Activated T-helper 1 cell treated with anti-CD3 and anti-CD28 coated beads, Interleukin-2, amount 50 U/mL, for 16 hours (primary cell): ENCODE data around the gene BMPR1B.

Source experiments
- DNase-seq, 2 donors: peaks; one replicate each; pipeline ENCODE4 v3.0.0-alpha.2; 2020; ENCODE audit warnings: low read depth in 1 of 2, low spot score in 1 of 2

BMPR1B gene

DNA sequence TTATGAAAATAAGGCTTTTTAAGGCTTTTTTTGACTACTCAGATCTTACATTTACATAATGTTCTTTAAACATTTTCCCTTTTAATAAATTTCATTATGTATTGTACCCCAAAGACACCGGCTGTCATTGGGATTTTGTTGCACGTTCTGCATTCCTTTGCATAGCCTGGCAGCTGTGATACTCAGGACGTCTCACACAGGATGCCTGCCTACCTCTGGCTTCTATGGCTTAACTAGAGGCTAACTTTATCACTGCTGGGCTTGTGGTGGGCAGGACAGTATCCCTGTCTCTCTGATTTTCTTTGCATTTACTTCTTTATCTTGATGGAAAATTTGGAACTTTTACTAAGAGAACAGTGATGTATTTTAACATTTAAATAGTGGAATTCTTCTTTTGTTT lies 147.8 kb downstream of the BMPR1B start:
- no peak for DNase-seq

DNA sequence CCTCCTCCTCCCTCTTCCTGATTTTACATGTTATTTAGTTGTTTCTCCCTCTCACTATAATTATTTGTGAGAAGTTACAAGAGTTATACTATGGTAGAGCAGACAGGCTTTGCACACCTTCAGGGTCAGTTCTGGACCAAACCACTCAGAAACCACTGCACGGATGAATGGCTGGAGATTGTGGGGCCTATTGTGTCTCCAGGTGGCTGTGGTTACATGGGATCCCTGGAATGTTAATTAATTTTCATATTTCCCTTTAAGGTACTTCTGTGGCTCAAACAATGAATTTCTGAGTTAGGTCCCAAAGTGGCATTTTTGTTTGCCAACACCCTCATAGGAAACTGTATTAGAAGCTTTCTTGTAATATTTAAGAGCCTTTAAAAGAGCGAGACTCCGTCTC lies 151.9 kb downstream of the BMPR1B start:
- DNase-seq = no peak

DNA sequence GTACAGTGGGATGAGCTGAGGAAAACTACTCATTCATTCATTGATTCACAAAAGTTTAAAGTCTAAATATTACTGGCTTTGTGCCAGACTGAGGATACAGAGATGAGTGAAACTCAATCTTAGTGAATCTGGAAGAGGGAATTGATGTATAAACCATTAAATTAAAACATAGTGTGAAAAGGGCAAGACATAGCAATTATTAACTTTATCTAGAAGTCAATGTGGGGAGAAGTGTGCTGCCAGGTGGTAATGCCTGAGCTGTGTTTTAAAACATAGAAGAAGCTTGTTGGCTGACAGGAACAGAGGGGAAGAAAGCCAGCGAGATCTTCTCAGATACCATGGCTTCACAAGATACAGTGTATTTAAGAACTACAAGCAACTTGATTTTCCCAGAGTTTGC lies 153.4 kb downstream of the BMPR1B start:
- no peak for DNase-seq

DNA sequence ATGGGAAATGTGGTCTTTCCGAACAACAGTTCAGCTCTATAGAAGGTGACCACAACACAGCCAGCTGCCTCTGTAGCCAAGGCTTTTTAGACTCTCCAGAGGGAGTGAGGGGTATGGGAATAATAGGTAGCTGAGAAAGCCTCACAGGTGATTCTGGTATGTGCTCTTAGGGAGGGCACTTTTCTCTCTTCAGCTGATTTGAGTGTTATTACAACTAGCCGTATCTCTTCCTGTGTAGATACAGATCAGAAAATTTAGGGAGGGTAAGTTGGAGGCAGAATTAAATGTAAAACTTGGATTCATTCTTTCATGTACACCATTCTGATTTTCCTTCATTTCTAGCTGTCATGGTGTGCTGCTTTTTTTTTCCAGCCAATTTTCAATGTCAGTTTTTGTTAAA lies 154.9 kb downstream of the BMPR1B start:
- DNase-seq = no peak

DNA sequence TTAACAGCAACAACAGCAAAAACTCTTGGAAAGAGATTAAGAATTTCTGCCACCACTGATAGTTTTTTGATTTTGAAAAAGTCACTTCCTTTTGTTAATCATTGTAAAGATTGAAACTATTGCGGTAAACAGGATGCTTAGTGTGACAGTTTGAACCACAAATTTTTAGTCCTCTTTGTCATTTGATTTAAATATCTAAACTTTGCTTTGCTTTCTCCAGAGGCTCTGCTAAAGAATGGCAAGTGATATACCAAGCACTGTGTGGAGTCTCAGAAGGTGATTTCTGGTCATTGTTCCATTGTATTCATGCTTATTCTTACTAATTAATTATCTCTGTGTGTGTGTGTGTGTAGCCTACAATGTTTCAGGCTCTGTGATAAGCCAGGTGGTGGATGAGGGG lies 155.6 kb downstream of the BMPR1B start:
- no peak for DNase-seq

DNA sequence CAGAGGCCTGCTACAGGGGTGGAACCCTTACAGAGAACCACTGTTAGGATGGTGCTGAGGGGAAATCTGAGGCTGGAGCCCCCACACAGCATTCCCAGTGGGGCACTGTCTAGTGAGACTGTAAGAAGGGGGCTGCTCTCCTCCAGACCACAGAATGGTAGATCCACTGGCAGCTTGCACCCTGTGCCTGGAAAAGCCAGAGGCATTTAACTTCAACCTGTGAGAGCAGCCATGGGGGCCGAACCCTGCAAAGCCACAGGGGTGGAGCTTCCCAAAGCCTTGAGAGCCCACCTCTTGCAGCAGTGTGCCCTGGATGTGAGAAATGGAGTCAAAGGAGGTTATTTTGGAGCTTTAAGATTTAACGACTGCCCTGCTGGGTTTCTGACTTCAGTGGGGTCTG lies 159.4 kb downstream of the BMPR1B start:
- DNase-seq = no peak

DNA sequence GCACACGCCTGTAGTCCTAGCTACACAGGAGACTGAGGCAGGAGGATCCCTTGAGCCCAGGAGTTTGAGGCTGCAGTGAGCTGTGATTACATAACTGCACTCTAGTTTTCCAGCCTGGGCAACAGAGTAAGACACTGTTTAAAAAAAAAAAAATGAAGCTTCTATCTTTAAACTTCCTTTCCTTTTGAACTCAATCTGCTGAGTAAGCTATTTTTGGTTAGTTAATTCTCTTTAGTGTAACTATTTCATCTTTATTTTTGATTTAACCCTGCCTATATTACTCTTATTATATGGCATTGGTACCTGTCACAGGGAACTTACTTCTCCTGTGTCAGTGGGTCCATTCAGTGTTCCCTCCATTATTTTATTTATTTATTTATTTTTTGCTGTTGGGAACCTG lies 160.8 kb downstream of the BMPR1B start:
- no peak for DNase-seq

DNA sequence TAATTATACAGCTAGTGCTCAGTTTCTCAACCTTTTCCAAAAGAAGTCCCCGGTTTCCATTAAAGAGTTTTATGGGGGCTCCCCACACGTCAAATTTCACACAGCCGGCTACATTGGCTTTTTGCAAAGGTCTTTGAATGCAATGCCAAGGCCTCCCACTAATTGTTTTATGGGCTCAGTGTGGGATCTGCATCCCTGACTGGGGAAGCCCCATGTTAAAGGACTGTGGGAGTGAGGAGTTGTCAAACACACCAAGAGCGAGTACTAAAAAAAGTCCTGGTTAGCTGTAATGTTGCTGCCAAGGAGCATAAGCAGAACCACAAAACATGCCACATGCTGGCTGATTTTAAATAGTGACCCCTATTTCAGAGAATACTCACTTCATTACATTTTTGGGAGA lies 162.6 kb downstream of the BMPR1B start:
- no peak for DNase-seq

DNA sequence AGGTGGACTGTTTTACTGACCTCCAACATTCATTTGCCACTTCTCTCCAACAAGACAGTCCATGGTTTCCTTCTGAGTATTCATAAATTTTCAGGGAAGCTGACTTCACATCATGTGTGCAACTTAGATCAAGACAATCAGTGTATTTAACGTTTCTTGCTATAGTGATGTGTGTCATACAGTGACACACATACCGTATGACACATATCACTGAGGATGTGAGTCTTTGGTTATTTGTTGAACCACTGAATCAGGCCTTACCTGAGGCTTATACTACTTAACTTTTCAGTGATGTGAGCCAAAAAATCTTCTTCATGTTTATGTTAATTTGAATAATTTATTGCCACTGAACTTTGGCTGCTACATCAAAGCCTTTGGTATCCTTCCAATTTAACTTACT lies 166.8 kb downstream of the BMPR1B start:
- DNase-seq = no peak

DNA sequence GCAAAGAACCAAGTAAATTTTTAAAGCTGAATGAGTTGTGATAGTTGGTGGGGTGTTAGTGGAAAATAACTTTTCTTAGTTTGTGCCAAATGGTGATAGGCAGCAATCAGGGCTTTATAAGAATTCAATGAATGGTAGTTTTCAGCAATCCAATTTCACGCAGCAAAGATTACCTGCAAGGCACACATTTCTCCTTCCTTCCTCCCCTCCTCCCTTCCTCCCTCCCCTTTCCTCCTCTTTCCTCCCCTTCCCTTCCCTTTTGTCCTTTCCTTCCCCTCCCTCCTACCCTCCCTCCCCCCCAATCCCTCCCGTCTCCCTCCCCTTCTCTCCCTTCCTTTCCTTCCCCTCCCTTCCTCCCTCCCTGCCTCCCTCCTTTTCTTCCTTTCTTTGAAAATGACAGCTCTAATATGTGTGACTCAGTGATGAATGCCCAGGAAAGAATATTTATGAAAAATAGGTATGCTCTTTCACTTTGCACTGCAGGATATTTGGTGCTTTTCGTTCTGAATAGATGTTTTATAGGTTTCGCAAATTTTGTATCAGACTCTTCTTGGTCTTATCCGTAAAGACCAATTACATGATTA lies 168.1 kb downstream of the BMPR1B start:
- no peak for DNase-seq

DNA sequence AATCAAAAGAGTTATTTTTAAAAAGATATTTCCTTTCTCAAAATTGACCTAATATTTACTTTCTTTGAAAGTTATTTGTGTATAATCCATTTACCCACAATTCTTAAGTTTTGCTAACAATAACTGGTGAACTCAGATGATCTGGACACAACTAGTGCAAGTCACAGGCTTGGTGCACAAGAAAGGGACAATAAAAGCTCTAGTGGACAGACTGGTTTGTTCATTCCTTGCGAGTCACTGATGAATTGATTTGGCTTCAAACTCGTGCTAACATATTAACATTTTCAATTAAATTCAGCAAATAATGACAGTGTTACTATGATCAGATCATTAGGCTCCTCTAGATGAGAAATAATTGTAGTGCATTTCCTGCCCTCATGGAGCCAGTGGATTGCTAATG lies 169.2 kb downstream of the BMPR1B start:
- DNase-seq = no peak

DNA sequence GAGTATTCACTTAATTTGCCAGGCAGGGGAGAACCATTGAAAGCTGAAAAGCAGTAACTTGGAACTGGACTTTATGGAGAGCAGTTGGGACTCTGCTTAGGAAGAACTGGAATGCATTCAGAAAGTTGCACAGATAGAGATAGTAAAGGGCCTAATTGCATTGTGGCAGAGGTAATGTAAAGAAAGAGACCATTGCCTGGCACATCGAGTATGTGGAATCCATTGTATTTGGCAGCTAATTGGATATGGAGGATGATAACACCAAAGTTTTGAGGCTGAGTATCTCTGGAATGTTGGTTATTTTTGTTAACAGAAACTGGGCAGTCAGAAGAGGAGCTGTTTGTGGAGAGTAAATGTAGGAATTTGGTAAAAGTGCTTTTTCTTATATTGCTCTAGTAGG lies 169.9 kb downstream of the BMPR1B start:
- DNase-seq = no peak

DNA sequence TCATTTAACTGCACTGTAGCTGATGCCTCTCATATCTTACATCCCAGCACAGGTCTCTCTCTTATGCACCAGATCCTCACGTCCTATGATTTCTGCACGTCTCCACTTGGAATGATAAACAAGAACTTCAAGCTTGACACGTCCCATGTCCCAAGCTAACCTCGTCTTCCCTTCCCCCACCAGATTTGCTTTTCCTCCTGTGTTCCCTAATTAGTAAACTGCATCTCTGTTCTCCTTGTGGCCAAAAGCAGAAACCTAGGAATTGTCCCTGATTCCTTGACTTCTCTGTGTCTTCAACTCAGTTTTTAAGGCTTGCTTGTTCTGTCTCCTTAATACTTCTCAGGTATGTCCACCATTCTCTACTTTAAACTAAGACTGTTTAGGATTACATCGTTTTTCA lies 171.9 kb downstream of the BMPR1B start:
- DNase-seq = no peak

DNA sequence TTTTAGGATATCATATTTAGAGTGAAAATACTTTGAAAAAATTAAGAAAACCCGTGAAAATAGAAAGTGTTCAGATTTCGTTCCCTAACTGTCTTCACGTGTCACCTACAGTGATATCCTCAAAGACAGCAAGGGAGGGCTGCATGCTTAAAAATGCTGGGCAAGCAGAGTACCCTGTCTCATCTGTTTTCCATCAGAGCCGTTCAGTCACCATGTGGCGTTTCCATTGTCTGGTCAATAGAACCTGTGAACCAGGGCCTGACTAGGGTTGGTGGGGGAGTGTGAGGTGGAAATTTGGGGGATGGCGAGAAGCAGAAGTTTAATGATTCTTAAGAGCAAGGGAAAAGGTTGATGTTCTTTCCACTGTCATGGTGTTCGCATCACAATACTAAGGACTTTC lies 173.9 kb downstream of the BMPR1B start:
- no peak for DNase-seq

DNA sequence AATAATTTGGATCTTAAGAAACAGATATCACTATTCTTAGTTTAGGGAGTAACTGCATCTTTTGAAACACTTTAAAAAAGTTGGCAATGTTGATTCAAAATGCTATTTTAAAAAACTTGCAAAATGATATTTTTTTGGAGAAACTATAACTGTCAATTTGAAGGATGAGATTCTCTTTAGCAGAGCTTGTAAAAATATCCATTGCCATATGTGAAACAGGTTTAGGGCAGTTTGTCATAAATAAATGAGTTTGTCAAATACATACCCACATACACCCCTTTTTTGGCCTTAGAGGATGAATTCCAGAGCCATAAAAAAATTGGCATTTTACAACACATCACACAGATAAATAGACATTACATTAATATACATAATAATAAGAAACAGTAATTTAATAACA lies 174.6 kb downstream of the BMPR1B start:
- no peak for DNase-seq

DNA sequence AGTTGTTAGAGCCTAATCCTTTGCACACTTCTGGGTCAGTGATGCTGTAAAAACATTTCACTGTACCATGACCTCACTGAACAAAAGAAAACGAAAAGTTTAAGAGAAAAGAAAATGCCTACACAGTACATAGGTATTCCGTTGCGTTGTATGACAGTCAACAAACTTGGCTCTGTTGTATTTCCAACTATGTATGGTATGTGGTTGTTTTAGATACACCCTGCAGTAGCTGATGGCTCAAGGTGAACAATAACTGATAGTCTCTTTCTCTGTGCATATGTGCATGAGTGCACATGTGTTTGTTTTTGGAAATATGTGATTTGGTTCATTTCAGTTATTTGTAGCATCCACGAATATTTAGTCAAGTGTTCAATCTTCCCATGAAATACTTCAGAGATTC lies 176.0 kb downstream of the BMPR1B start:
- no peak for DNase-seq

DNA sequence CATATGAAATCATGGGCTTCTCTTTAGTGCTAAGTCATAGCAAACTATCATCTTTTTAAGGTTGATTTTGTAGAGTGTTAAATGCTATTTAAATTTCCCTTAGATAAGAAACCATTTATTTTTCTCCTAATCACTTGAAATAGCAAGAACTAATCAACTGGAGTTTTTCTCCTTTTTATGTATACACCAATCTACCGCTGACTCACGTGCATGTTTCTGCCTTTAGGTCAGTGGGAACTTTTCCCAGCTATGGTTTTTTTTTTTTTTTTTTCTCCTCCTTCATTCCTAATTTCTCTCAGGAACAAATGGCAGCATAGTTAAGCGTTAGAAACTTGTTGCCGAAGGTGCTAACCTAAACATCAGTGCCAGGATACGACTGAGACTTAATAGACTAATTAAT lies 176.4 kb downstream of the BMPR1B start:
- DNase-seq = no peak

DNA sequence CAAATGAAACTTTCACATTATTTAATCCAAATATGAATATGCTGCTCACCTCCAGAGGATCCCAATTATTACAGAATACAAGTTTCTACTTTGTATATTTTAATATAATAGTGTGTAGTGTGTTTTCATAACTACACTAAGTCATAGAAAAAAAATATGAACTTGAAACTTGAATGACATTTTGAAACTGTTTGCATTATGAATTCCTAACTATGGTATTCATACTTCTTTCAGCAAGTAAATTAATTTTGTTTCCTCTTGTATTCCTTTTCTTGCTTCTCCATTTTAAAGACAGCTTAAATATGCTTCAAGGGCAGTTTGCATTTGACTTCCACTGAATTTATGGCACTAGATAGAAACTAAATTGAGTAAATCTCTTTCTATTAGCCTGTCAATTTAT lies 177.1 kb downstream of the BMPR1B start:
- no peak for DNase-seq

DNA sequence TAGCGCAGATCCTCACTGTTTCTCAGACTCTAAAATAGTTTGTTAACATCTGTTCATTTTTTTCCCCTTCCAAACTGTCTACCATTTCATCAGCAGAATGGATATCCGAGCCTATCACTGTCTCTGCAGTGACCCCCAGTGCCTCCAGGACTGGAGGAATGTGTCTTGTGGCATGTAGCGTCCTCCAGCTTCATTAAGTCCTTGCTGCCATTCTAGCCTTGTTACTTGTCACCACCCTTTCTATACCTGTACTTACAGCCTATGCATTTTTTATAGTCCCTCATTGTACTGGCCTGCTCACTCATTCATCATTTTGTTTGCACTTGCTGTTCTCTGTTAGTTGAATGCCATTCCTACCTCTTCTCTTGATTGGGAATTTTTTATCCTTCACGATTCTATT lies 179.1 kb downstream of the BMPR1B start:
- DNase-seq = no peak

DNA sequence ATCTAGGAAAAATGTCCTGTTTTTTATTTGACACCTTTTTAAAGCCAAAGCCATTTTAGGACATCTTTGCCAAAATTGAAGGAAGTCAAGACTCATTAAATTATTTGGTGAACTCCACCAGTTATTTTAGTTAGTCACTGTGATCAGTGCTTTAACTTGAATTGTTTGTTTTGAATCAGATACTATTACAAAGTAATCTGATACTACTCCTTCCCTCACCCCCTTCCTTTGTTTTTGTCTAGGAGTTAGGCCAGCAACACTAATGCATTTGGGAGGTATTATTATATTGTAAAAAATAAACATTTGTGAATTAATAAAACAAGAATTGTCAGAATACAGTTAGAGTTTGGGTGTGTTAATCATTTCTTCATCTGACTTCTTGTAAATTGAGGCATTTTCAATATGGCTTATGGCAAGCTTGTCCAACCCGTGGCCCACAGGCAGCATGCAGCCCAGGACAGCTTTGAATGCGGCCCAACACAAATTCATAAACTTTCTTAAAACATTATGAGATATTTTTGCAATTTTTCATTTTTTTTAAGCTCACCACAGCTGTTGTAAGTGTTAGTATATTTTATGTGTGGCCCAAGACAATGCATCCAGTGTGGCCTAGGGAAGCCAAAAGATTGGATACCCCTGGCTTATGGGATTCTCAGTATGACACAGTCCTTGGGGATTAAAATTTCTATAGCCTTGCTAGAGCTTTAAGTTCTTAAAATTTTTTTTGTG lies 182.2 kb downstream of the BMPR1B start:
- DNase-seq = no peak

DNA sequence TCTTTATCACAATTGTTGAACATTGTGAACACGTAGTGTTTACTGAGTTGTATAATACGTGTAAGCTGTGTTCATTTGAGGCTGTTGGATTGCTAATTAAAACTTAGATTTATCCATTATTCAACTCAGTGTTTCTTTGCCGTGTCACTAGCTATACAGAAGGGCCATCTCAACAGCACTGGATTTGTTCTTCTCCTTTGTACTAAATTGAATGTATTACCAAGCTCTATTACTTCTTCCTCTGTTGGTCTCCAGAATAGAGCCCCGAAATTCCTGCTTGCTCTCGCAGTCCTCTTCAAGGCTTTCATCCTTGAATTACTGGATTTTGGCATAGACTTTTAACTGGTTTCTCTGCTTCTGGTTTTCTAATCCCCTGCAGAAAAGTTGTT lies 182.8 kb downstream of the BMPR1B start:
- no peak for DNase-seq

DNA sequence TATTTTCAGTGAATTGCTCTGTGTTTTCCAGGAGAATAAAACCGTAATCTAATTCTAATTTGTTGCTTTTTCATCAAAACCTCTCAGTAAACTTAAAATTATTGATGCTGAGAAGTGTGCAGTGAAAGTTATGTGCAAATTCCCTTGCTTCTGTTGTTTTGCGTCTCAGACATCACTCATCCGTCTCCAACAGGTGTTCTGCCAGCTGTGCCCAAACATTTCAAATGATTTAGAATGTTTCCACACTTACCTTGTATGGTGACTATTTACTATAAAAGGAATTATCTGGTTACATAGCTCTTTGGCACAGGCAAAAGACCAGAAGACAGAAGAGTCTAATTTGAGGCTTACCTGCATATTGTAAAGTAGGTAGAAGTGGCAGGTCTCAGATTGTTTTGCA lies 184.0 kb downstream of the BMPR1B start:
- no peak for DNase-seq

DNA sequence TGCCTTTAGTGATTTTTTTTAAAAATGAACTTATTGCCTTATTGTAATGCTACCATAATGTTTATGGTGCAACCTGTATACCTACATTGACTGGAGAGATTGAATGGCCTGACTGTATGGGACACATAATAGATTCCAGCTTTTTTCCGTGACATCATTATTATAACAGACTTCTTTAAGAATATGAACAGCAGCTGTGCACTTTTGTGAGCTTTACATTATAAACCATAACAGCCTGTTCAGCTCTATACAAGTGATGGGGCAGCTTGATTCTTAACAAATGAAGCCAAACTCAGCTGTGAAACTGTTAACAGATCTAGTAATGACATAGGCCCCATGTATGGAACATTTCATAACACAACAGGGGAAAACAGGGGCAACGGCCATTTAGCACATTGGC lies 187.0 kb downstream of the BMPR1B start:
- DNase-seq = no peak
